Measurements from ENCODE around the gene SPEF1.

The SPEF1 gene

GRCh38 chr20:3764659-3765058, 16.6 kb downstream of the SPEF1 start:
- no peak overlapping the region for H3K4me3 ChIP-seq (ENCODE audit: low read length)
- DNase-seq (ENCODE audit: low read depth): no peak
- no peak for TF ChIP-seq CTCF (conservative IDR thresholded peaks at IDR 0.05; ENCODE audit: low read length)

GRCh38 chr20:3763671-3764601, 17.3 kb downstream of the SPEF1 start:
- DNase-seq (ENCODE audit: low read depth): no peak
- TF ChIP-seq CTCF (conservative IDR thresholded peaks at IDR 0.05; ENCODE audit: low read length): no peak
- H3K4me3 ChIP-seq (ENCODE audit: low read length): no peak overlapping the region

GRCh38 chr20:3760655-3761348, 20.4 kb downstream of the SPEF1 start:
- no peak overlapping the region for H3K4me3 ChIP-seq (ENCODE audit: low read length)
- DNase-seq (ENCODE audit: low read depth): no peak
- no peak for TF ChIP-seq CTCF (conservative IDR thresholded peaks at IDR 0.05; ENCODE audit: low read length)

- H3K4me3 ChIP-seq (ENCODE audit: low read length): no peak overlapping the region
- TF ChIP-seq CTCF (conservative IDR thresholded peaks at IDR 0.05; ENCODE audit: low read length): no peak
- DNase-seq (ENCODE audit: low read depth): no peak
These were observed 21.4 kb downstream of the SPEF1 start for GRCh38 chr20:3759884-3760283.

- H3K4me3 ChIP-seq (ENCODE audit: low read length): no peak overlapping the region
- DNase-seq (ENCODE audit: low read depth): no peak
- no peak for TF ChIP-seq CTCF (conservative IDR thresholded peaks at IDR 0.05; ENCODE audit: low read length)
These were observed 21.9 kb downstream of the SPEF1 start for GRCh38 chr20:3759316-3759823.

GRCh38 chr20:3758566-3758965, 22.7 kb downstream of the SPEF1 start:
- H3K4me3 ChIP-seq (ENCODE audit: low read length): no peak overlapping the region
- no peak for TF ChIP-seq CTCF (conservative IDR thresholded peaks at IDR 0.05; ENCODE audit: low read length)
- no peak for DNase-seq (ENCODE audit: low read depth)
